Activated gamma-delta T cell (primary cell): Measurements from ENCODE around the gene WDR43.

Experiments
- DNase-seq: peaks from one replicate; lab custom pipeline; 2025; lab: John Stamatoyannopoulos, UW

The WDR43 gene

DNA sequence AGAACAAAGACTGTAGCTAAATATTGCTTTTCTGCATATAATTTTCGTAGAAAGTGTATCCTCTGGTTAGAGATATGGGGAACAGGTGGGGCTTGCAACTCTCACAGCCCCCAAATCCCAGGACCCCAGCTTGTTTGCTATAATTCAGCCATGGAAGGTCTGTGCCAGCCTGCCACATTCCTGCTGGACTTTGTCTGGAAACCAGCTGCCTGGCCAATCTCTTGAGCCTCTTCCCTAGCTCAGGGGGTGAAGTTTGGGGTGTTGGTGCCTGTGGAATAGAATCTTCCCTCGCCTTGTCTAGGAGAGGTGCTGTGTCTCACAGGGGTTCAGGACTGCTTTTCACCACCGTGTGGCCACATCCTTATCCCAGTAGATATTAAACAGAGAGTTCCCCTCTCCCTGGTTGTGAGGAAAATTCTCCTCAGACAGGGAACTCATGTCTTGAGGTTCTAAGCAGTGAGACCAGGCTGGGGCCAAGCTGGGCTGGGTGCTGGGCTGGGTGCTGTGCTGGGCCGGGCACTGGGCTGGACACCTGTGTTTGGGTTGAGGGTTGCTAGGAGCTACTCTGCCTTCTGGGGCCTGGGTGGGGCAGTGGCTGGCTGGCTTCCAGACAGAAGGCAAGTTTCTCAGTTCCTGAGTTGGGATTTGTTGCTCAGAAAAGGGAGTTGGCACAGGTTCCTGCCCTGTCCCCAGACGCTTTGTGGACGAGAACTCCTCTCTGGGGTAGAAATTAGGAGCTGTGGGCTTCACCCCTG lies 98.9 kb downstream of the WDR43 start:
- no peak for DNase-seq

DNA sequence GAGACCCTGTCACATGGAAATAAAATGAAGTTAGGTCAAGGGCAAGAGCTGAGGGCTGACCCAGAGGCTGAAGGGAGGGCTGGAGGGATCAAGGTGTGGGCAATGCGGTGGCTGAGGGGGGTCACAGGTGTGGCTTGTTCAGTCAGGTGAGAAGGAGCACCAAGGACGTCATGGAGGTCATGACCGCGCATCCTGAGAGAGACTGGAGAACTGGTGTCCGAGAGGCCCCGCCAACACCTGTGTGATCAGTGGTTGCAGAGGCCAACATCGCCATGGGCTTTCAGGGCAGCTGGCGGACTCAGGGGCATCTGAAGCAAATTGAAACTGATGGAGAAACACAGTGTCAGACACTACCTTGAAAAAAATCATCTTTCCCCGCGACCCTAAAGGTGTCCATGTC lies 99.6 kb downstream of the WDR43 start:
- no peak for DNase-seq

DNA sequence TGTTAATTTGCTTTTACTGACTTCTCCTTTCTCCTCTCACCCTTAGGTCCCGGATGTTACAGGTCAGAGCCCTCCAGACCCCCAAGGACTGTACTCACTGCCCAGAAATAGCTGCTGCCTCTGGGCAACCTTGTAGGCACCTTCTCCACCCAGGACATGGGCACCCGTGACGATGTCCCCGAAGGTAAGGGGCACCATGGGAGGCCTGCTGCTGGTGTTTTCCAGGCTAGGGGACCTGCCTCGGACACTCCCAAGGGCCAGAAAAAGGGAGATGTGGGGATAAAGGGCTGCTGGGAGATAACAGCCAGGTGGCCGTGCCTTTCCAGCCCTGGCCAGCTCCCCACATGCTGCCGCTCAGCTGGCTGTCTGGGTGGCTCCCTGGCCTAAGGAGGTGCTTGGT lies 100.2 kb downstream of the WDR43 start:
- DNase-seq: no peak

DNA sequence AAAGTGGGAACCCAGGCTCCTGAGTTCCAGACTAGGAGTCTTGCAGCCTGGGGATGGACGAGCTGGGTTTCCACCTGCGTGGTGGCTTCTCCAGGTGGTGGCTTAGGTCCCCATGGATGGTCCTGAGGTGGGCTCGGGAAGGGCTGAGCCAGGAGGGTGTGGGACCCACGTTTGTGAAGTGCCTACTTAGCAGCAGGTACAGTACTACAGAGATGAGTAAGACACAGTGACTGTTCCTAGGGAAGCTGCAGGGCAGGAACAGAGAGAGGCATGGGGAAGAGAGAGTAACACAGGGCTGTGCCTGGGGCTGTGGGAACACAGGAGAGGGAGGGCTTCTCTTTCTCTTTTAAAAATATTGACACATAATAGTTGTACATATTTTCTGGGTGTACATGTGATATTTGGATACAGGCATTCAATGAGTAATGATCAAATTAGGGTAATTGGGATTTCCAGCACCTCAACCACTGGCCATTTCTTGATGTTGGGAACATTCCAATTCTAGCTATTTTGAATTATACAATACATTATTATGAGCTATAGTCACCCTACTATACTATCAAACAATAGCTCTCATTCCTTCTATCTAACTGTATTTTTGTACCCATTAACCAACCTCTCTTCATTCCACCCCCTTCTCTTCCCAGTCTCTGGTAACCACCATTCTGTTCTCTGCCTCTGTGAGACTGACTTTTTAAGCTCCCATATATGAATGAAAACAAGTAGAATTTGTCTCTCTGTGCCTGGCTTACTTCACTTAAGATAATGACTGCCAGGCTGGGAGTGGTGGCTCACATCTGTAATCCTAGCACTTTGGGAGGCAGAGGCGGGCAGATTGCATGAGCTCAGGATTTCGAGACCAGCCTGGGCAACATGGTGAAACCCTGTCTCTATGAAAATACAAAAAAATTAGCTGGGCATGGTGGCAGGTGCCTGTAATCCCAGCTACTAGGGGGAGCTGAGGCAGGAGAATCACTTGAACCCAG lies 101.6 kb downstream of the WDR43 start:
- no peak for DNase-seq

DNA sequence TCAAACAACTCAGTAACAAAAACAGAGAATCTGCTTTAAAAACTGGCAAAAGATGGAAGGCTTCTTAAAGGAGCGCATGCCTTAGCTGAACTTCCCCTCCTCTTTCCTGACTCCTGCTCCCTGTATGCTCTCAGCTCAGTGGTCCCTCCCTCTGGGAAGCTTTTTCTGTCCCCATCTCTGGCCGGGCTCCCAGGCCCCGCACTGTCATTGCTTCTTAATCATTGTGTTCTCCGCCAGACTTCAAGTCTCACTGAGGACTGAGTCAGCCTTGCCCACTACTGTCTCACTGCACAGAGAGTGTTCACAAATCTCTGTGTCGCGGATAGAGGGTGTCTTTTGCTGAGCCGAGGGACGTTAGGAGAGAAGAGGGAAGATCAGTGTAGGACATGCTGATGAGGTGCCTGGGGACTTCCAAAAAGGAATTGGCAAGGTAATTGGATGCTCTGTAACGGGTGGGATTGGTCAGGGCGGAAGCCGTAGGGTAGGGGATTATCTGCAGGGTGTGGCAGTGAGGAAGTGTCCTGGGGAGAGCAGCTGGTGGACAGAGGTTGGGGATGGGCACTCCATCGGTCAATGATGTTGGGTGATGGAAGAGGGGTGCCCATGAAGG lies 102.9 kb downstream of the WDR43 start:
- DNase-seq: no peak
